ENCODE data around the gene FAM72A. TPM values are rescaled to one million over a fixed set of nuclear protein-coding genes. Genes with fewer than 3 reads are reported as not detected.
"Not testable (repeated sequence)": the region's sequence is repeated elsewhere in the genome, so short reads cannot be mapped to it uniquely, and the experiment has no call there.

The FAM72A gene
- total RNA-seq, 1 experiment from 2014 or later, result 21.8 TPM

DNA sequence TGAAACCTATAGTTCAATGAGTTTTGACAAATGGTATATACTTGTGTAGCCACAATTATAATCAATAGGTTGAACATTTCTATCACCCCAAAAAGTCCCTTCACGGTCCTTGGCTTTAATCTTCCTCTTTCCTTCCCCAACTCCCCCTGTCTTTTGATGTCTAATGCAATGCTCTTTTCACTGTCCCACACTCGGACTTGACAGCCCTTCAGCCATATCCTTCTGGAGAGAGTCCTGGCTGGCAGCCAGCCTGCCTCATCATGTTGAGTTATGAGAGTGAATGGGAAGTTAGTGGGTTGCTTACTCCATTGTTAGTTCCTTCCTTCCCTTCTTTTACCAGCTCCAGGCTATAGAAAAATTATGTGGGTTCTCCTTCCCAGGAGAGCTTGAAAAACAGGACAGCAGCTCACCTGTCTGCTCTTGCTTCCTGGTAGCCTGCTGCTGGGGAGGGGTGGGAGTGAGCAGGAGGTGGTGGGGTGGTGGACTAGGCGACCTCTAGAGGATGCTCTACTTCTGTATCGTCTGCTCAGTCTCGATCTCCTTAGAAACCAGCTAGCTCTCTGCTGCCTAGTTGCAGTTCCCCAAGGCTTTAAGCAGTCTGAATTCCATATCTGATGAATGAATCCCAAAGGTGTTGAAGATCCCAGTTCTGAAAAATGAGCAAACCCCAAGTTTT is 30.5 kb upstream of the FAM72A start:
- BruUV-seq (replicated peaks); POLR2A ChIA-PET; H3K36me3 Mint-ChIP-seq (ENCODE audit: insufficient read depth, unreplicated experiment); DNase-seq (ENCODE audit: unreplicated experiment); intact Hi-C loops (cut with micrococcal nuclease); H3K27me3 Mint-ChIP-seq (ENCODE audit: insufficient read depth, unreplicated experiment); H3K4me1 Mint-ChIP-seq (ENCODE audit: insufficient read depth, unreplicated experiment); H3K4me3 Mint-ChIP-seq (ENCODE audit: unreplicated experiment); H3K9me3 Mint-ChIP-seq (ENCODE audit: unreplicated experiment); CTCF ChIA-PET; H3K27ac Mint-ChIP-seq (ENCODE audit: low read depth, unreplicated experiment): not testable (repeated sequence)

DNA sequence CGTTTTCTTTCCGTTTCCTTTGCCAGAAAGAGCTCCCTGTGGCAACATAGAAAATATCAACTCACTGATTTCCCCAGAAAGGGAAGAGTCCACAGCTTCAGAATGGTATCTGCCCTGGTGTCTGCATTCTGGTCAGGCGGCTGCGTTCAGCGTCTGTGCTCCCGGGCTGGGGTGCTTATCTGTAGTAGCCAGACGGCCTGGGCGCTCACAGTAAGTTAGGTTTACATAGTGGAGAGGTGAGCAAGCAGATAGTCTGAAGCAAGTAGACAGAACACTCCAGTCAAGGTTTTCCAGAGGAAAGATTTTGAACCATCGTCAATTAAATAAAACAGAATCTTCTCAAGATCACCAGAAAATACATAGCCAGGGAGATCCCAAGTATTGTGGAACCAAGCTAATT is 29.4 kb upstream of the FAM72A start:
- H3K27me3 Mint-ChIP-seq (ENCODE audit: insufficient read depth, unreplicated experiment); H3K4me3 Mint-ChIP-seq (ENCODE audit: unreplicated experiment); POLR2A ChIA-PET: not testable (repeated sequence)

DNA sequence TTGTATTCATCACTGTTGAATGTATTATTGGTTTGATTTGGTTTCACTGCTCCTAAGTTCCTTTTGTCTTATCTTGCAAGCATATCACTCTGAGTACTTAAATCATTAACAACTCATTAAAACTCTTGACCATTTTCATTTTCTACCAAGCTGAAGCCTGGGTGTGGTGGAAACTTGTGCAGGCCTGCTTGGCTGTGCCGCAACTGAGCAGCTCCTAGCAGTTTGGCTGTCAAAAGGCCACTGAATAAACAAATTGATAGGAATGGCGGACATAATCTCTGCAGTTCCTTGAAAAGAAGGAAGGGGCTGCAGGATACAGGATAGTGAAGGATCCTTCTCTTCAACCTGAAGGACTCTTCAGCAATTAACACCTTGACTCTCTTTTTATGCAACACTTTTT is 26.6 kb upstream of the FAM72A start:
- H3K27ac Mint-ChIP-seq (ENCODE audit: low read depth, unreplicated experiment); intact Hi-C loops (cut with micrococcal nuclease); DNase-seq (ENCODE audit: unreplicated experiment); BruUV-seq (replicated peaks); CTCF ChIA-PET; H3K9me3 Mint-ChIP-seq (ENCODE audit: unreplicated experiment); H3K4me1 Mint-ChIP-seq (ENCODE audit: insufficient read depth, unreplicated experiment); H3K4me3 Mint-ChIP-seq (ENCODE audit: unreplicated experiment); POLR2A ChIA-PET; H3K36me3 Mint-ChIP-seq (ENCODE audit: insufficient read depth, unreplicated experiment); H3K27me3 Mint-ChIP-seq (ENCODE audit: insufficient read depth, unreplicated experiment): not testable (repeated sequence)

More for the DNA sequence above, 29.4 kb upstream of the FAM72A start:
- H3K4me1 Mint-ChIP-seq (ENCODE audit: insufficient read depth, unreplicated experiment); H3K9me3 Mint-ChIP-seq (ENCODE audit: unreplicated experiment); BruUV-seq (replicated peaks); CTCF ChIA-PET; H3K36me3 Mint-ChIP-seq (ENCODE audit: insufficient read depth, unreplicated experiment); H3K27ac Mint-ChIP-seq (ENCODE audit: low read depth, unreplicated experiment); DNase-seq (ENCODE audit: unreplicated experiment); intact Hi-C loops (cut with micrococcal nuclease): not testable (repeated sequence)

DNA sequence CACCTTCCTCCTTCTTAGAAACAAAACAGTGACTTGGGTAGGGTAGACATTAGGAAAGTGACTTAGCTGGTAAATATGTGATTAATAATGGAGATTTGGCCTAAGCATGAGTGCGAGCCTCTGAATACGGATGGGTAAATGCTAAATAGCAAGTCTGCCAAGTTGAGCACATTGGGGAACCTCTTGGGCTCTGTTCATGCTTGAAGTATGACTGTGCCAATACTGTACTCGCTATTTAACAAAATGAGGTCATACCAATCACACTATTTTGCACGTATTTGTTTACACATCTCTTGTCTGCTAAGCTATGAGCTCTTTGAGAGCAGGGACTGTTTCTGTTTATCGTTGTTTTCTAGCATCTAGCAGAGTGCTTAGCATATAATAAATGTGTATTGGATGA is 24.2 kb upstream of the FAM72A start:
- intact Hi-C loops (cut with micrococcal nuclease), result not testable (repeated sequence)

DNA sequence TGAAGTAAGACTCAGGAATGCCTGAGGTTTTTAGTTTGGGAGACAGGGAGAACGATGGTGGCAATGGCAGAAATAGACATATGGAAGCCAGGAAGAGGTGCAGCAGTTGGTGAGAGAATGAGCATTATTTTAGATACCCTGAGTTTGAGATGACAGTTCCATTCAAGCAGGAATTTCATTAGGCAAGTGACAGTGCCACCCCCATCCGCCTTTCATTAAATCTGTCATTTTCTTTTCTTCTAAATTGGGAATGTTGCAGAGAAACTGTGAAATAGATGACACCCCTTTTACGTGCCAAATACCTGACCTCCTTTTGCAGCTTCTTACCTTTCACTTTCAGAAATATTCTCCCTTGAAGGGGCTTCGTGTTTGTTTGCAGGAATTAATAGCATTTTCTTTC is 22.7 kb upstream of the FAM72A start:
- H3K4me3 Mint-ChIP-seq (ENCODE audit: unreplicated experiment); H3K9me3 Mint-ChIP-seq (ENCODE audit: unreplicated experiment); CTCF ChIA-PET; BruUV-seq (replicated peaks); H3K4me1 Mint-ChIP-seq (ENCODE audit: insufficient read depth, unreplicated experiment); H3K27me3 Mint-ChIP-seq (ENCODE audit: insufficient read depth, unreplicated experiment); H3K36me3 Mint-ChIP-seq (ENCODE audit: insufficient read depth, unreplicated experiment); POLR2A ChIA-PET; intact Hi-C loops (cut with micrococcal nuclease); H3K27ac Mint-ChIP-seq (ENCODE audit: low read depth, unreplicated experiment); DNase-seq (ENCODE audit: unreplicated experiment): not testable (repeated sequence)

More for the DNA sequence above, 24.2 kb upstream of the FAM72A start:
- H3K4me3 Mint-ChIP-seq (ENCODE audit: unreplicated experiment); DNase-seq (ENCODE audit: unreplicated experiment); H3K27me3 Mint-ChIP-seq (ENCODE audit: insufficient read depth, unreplicated experiment); H3K4me1 Mint-ChIP-seq (ENCODE audit: insufficient read depth, unreplicated experiment); H3K27ac Mint-ChIP-seq (ENCODE audit: low read depth, unreplicated experiment); H3K36me3 Mint-ChIP-seq (ENCODE audit: insufficient read depth, unreplicated experiment); BruUV-seq (replicated peaks); CTCF ChIA-PET; POLR2A ChIA-PET; H3K9me3 Mint-ChIP-seq (ENCODE audit: unreplicated experiment): not testable (repeated sequence)

DNA sequence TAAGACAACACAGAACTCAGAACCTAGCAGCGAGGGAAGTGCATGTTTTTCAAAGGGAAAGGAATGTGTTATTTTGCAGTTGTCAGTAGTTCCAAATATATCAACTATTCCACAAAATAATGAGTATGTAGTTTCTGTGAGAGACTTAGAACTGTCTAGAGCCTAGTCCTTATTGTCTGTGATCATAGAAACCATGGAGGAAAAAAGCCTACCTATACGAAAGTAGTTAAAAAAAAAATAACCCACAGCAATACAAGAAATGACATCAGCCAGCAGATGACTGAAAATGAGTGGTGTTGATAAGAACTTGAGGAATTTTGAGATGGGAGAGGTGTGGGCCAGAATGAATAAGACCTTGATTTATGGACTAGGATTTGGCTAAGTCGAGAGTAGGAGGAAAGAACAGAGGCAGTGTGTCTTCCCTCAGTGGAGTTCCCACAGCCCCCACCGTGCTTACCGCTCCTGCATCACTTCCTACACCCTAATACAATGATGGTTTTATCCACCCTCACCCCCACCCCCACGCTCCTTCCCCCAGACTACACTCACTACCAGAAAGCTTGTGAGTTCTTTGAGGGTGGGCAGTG is 21.6 kb upstream of the FAM72A start:
- CTCF ChIA-PET; H3K27me3 Mint-ChIP-seq (ENCODE audit: insufficient read depth, unreplicated experiment); H3K4me1 Mint-ChIP-seq (ENCODE audit: insufficient read depth, unreplicated experiment); H3K36me3 Mint-ChIP-seq (ENCODE audit: insufficient read depth, unreplicated experiment); POLR2A ChIA-PET; BruUV-seq (replicated peaks); DNase-seq (ENCODE audit: unreplicated experiment); intact Hi-C loops (cut with micrococcal nuclease); H3K9me3 Mint-ChIP-seq (ENCODE audit: unreplicated experiment); H3K4me3 Mint-ChIP-seq (ENCODE audit: unreplicated experiment); H3K27ac Mint-ChIP-seq (ENCODE audit: low read depth, unreplicated experiment): not testable (repeated sequence)

DNA sequence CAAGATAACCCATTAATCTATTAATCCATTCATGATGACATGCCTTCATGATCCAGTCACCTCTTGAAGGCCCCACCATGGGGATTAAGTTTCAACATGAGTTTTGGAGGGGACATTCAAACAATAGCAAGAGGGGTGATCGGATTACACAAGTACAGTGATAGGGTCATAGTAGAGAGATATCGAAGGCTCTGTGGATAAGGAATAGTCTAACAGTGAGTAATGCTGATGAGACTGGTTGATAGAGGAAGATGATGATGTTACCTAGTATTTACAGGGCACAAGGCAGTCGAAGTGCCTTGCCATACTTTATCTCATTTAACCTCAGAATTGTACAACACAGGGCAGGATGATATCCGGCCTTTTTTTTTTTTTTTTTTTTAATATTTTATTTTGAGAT is 18.9 kb upstream of the FAM72A start:
- H3K9me3 Mint-ChIP-seq (ENCODE audit: unreplicated experiment); BruUV-seq (replicated peaks); CTCF ChIA-PET: not testable (repeated sequence)

DNA sequence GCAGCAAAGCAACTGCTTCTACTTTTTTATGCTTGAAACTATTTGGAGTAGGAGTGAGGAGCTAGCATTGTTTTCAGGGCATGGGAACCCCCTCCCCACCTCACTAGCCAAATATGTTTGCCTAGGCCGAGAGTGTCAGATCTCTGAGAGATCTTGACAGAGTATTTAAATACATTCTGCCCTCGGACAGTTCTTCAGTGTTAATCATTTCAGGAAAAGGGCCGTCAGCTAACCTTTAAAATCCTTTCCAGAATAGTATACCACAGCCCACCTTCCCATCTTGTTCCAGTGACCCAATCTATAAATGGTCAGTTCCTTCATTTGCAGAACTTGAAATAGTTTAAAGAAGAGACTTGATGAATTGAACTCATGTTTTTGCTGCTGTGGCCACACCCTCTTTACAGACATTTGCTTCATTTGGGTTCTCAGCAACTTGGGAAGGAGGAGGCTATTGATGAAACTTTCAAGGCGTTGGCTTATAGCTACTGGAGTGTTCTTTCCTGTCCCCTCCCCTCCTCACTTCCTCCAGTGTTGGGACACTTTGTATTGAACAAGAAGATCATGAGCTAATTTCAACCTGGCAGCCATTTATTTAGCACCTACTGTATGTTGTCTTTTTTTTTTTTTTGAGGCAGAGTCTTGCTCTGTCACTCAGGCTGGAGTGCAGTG is 17.8 kb upstream of the FAM72A start:
- H3K36me3 Mint-ChIP-seq (ENCODE audit: insufficient read depth, unreplicated experiment); intact Hi-C loops (cut with micrococcal nuclease); BruUV-seq (replicated peaks); CTCF ChIA-PET; POLR2A ChIA-PET; DNase-seq (ENCODE audit: unreplicated experiment); H3K4me3 Mint-ChIP-seq (ENCODE audit: unreplicated experiment); H3K4me1 Mint-ChIP-seq (ENCODE audit: insufficient read depth, unreplicated experiment); H3K9me3 Mint-ChIP-seq (ENCODE audit: unreplicated experiment); H3K27me3 Mint-ChIP-seq (ENCODE audit: insufficient read depth, unreplicated experiment); H3K27ac Mint-ChIP-seq (ENCODE audit: low read depth, unreplicated experiment): not testable (repeated sequence)

More for the DNA sequence above, 18.9 kb upstream of the FAM72A start:
- H3K4me1 Mint-ChIP-seq (ENCODE audit: insufficient read depth, unreplicated experiment); H3K4me3 Mint-ChIP-seq (ENCODE audit: unreplicated experiment); DNase-seq (ENCODE audit: unreplicated experiment); H3K36me3 Mint-ChIP-seq (ENCODE audit: insufficient read depth, unreplicated experiment); H3K27ac Mint-ChIP-seq (ENCODE audit: low read depth, unreplicated experiment); intact Hi-C loops (cut with micrococcal nuclease); H3K27me3 Mint-ChIP-seq (ENCODE audit: insufficient read depth, unreplicated experiment); POLR2A ChIA-PET: not testable (repeated sequence)

DNA sequence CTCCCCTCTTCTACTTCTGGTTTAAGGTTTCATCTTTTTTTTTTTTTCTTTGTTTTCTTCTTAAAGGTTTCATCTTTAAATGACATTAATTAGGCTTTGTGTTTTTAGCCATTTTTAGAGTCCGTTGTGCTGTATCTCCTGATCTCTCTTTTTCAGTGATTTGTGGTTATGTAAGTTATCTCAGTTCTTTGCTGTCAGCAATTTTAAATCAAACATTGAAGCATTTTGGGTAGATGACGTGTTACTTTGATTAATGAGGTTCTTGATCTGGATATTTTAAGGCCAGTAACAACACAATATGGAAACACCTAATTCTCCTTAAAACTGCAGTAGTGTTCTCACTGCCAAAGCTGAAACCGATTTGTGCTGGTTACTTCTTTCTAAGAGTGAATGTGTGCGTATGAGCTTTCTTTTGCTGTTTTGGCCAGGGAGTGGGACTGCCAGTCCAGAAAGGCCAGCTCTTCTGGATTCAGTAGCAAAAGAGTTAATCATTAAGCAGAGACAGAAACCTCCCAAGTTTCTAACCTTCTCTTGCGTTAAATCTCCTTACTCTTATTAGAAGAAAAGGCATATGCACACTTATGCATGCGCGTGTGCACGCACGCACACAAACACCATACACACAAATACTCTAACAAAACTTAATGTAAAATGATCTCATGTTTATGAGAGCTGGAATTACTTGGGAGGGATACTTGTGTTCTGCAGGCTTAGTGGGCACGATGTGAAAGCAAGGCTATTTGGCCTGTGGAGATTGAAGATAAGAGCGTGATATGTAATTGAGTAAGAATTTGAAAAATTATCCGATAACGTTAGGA is 17.1 kb upstream of the FAM72A start:
- BruUV-seq (replicated peaks); POLR2A ChIA-PET; H3K9me3 Mint-ChIP-seq (ENCODE audit: unreplicated experiment); H3K27me3 Mint-ChIP-seq (ENCODE audit: insufficient read depth, unreplicated experiment); intact Hi-C loops (cut with micrococcal nuclease); H3K4me3 Mint-ChIP-seq (ENCODE audit: unreplicated experiment); H3K4me1 Mint-ChIP-seq (ENCODE audit: insufficient read depth, unreplicated experiment); DNase-seq (ENCODE audit: unreplicated experiment); H3K27ac Mint-ChIP-seq (ENCODE audit: low read depth, unreplicated experiment); H3K36me3 Mint-ChIP-seq (ENCODE audit: insufficient read depth, unreplicated experiment); CTCF ChIA-PET: not testable (repeated sequence)

All from MCF 10A (cell line).